ENCODE measurements around the gene EXOC3.
"Not testable (repeated sequence)": the region's sequence is repeated elsewhere in the genome, so short reads cannot be mapped to it uniquely, and the experiment has no call there.

The EXOC3 gene

DNA sequence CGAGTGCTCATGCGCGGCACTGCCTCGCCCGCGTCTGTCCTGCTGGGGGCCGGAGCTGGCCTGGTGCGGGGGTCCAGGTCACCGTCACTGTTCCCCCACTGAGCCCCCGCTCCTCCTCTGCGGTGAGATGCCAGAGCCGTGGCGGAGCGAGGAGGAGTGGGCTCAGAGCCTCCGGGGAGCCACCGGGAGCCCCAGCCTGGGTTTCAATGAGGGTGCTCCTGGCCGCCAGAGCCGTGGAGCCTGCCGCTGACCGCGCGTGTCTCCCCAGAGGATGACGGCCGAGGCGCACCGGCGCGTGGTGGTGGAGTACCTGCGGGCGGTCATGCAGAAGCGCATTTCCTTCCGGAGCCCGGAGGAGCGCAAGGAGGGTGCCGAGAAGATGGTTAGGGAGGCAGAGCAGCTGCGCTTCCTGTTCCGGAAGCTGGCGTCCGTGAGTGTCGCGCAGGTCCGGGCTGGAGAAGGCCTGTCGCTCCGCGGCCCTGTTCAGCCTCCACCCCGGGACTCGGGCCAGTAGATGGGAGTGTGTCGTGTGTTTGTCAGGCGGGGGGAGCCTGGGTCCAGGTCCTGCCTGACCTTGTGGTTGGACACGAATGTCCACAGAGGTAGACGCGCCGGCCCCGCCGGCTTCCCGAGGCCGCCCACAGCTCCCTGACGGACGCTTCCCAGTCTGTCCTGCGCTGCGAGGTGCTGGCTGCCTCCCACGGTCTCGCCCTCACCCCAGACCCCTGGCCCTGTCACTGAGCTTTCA lies 22.0 kb downstream of the EXOC3 start:
- ATAC-seq (replicated peaks) = no peak
- no peak overlapping the region for H3K4me3 Mint-ChIP-seq

DNA sequence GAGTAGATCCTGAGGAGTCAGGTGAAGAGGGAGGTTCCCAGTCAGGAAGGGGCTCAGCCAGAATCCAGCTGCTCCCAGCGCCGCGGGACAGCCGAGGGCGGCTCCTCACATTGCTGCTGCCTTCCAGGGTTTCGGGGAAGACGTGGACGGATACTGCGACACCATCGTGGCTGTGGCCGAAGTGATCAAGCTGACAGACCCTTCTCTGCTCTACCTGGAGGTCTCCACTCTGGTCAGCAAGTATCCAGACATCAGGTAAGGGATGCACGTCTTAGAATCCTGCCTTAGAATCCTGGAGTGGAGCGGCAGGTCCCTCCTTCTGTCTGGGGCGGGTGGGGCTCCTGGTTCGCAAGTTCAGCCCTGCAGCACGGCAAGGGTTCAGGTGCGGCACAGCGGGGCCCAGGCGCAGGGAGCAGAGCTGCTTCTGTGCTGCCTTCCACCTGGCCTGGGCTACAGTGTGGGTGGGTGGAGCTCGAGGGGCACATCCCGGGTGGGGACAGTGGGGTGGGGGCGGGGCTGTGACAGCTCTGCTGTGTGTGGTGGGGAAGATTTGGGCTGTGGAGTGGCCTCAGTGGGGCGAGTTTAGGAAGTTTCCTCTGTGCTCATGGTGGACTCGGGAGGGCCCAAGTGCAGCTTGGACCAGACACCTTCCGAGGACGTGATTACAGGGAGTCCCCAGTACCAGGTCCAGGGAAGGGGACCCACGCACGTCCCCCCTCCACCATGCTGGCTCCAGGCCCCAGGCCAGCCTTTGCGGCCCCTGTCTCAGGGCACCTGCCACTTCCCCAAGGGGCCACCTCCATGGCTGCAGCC lies 22.8 kb downstream of the EXOC3 start:
- DNase-seq (no peak), ATAC-seq (replicated peaks) (no peak)
- H3K27ac Mint-ChIP-seq = peak overlapping the region in 1 of 2 donors; percentile 28
- no peaks in the 10 kb centered on the region for H3K27me3 Mint-ChIP-seq
- H3K4me3 Mint-ChIP-seq = no peak overlapping the region
- H3K9me3 Mint-ChIP-seq = no peaks in the 10 kb centered on the region
- peaks cover 11 to 13% of the 10 kb centered on the region in 2 donors for H3K4me1 Mint-ChIP-seq (ENCODE audit: low read depth in 2 of 2)
- peaks cover 32% of the 10 kb centered on the region for H3K36me3 Mint-ChIP-seq (ENCODE audit: insufficient read depth)

More for the DNA sequence above, 22.0 kb downstream of the EXOC3 start:
- no peaks in the 10 kb centered on the region for H3K9me3 Mint-ChIP-seq
- peaks cover 8 to 11% of the 10 kb centered on the region in 2 donors for H3K4me1 Mint-ChIP-seq (ENCODE audit: low read depth in 2 of 2)
- H3K36me3 Mint-ChIP-seq (ENCODE audit: insufficient read depth) = peaks cover 32% of the 10 kb centered on the region
- H3K27ac Mint-ChIP-seq = peak overlapping the region in 1 of 2 donors; percentile 22
- DNase-seq = no peak
- no peaks in the 10 kb centered on the region for H3K27me3 Mint-ChIP-seq

DNA sequence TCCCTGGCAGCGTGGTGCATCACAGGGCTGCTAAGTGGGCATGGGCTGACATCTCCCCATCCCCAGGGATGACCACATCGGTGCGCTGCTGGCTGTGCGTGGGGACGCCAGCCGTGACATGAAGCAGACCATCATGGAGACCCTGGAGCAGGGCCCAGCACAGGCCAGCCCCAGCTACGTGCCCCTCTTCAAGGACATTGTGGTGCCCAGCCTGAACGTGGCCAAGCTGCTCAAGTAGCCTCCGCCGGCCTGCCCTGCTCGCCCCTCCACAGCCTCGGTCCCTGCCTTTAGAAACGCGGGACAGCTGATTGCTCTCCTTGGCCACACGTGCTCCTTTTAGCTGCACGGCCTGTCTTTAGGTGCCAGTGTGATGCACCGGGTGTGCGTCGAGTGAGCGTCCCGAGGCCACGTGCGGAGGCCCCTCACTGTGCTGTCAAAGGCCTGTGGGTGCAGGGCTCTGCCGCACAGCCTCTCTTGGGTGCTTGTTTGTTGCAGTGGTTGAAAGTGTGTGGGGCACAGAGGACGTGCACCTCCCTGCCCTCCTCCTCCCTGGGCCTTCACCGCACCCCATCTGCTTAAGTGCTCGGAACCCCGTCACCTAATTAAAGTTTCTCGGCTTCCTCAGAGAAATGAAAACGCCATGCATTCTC lies 23.8 kb downstream of the EXOC3 start:
- H3K4me3 Mint-ChIP-seq = no peak overlapping the region
- H3K27ac Mint-ChIP-seq = no peak overlapping the region
- no peaks in the 10 kb centered on the region for H3K9me3 Mint-ChIP-seq
- H3K27me3 Mint-ChIP-seq = no peaks in the 10 kb centered on the region
- peaks cover 31% of the 10 kb centered on the region for H3K36me3 Mint-ChIP-seq (ENCODE audit: insufficient read depth)
- DNase-seq = no peak
- H3K4me1 Mint-ChIP-seq (ENCODE audit: low read depth in 2 of 2) = peaks cover 14 to 19% of the 10 kb centered on the region in 2 donors
- ATAC-seq (replicated peaks) = no peak

DNA sequence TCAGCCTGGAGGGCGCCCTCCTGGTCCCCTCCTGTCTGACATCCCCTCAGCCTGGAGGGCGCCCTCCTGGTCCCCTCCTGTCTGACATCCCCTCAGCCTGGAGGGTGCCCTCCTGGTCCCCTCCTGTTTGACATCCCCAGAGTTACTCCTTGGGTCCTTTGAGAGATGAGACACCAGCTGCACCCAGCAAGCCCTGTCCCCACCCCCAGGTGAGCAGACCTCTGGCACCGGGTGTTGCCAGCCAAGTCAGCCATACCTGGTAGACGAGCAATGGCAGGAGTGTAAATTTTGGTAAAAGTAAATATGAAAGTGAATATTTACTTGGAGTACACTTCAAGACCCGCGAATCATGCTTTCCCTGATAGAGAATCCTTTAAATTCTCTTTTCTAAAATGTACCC lies 25.4 kb downstream of the EXOC3 start:
- peaks cover 0 to under 1% of the 10 kb centered on the region in 2 donors for H3K27me3 Mint-ChIP-seq
- ATAC-seq (replicated peaks) = no peak
- peak overlapping the region in 1 of 2 donors; percentile 66 for H3K27ac Mint-ChIP-seq
- no peak overlapping the region for H3K4me3 Mint-ChIP-seq
- H3K9me3 Mint-ChIP-seq = no peaks in the 10 kb centered on the region
- peaks cover 17 to 22% of the 10 kb centered on the region in 2 donors for H3K4me1 Mint-ChIP-seq (ENCODE audit: low read depth in 2 of 2)
- DNase-seq = no peak
- peaks cover 21% of the 10 kb centered on the region for H3K36me3 Mint-ChIP-seq (ENCODE audit: insufficient read depth)

DNA sequence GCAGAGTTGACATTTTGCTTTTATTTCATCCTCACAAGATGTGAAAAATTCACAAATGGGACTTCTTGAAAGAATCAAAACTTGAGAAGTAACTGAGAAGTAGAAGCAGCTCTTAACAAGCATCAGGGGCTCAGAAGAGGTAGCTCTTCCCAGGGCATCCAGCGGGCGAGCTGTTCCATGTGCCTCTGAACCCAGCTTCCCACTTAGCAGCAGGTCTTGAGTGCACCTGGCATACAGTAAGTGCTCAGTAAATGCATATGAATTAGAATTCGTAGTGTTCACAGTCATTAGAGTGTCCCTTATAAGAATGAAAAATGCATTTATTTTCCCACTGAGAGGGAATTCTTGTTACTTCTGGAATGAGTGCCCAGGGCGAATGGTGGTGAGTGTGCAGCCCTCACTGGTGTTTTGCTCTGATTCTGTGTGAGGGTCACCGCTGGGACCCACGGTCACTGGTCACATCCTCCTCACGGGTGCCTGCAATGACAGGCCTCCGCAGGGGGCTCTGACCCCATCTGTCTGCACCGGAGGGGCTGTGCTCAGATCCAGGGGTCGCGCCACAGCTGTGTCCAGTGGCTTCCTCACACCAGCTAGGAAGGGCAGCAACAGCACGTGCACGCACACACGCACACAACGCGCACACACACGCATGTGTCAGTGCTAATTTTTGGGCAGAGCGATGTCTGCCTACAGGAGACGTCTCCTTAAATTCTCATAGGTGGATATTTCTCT lies 26.9 kb downstream of the EXOC3 start:
- H3K36me3 Mint-ChIP-seq (ENCODE audit: insufficient read depth) = peaks cover 19% of the 10 kb centered on the region
- H3K27ac Mint-ChIP-seq = no peak overlapping the region
- H3K9me3 Mint-ChIP-seq = no peaks in the 10 kb centered on the region
- DNase-seq (no peak), ATAC-seq (replicated peaks) (no peak)
- H3K27me3 Mint-ChIP-seq = peaks cover 6 to 13% of the 10 kb centered on the region in 2 donors
- H3K4me1 Mint-ChIP-seq (ENCODE audit: low read depth in 2 of 2) = peaks cover 18 to 19% of the 10 kb centered on the region in 2 donors
- no peak overlapping the region for H3K4me3 Mint-ChIP-seq

DNA sequence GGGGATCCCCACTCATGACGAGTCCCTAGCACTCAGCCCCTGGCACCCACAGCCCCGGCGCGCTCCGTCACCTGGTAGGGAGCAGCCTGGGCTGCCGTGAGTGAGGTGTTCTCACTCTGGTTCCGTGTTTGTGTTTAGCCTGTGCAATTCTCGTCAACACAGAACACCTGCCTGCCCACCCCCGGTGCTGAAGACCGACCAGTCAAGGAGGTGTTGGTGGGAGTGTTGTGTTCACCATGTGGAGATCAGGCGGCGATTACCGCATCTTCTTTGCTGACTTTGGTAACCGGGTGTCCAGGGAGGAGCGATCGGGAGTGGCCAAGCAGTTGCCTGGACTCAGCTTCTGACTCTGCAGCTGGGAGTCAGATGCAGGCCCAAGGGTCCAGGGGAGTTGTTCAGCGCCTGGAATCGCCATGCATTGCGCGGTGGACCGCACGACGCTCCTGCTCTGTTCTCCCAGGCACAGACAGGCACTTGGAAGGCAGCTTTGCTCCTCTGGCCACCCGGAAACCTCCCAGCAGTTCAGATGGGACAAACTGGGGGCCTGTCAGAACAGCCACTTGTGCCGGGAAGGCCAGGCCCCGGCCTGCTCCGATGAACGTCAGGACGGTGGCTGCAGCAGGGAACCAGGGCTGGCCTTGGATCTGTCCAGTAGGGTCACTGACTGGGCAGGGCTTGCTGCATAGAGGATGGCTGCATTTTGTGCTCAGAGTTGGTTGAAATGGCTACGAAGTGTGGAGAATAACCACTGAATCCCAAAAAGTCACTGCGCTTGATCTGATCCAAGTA lies 28.2 kb downstream of the EXOC3 start:
- no peaks in the 10 kb centered on the region for H3K9me3 Mint-ChIP-seq
- DNase-seq (no peak), ATAC-seq (replicated peaks) (no peak)
- H3K36me3 Mint-ChIP-seq (ENCODE audit: insufficient read depth) = peaks cover 18% of the 10 kb centered on the region
- H3K4me3 Mint-ChIP-seq = peak overlapping the region; percentile 78 to 84
- H3K27ac Mint-ChIP-seq = peak overlapping the region in 1 of 2 donors; percentile 82
- peaks cover 19 to 22% of the 10 kb centered on the region in 2 donors for H3K4me1 Mint-ChIP-seq (ENCODE audit: low read depth in 2 of 2)
- H3K27me3 Mint-ChIP-seq = peaks cover 6 to 25% of the 10 kb centered on the region in 2 donors

DNA sequence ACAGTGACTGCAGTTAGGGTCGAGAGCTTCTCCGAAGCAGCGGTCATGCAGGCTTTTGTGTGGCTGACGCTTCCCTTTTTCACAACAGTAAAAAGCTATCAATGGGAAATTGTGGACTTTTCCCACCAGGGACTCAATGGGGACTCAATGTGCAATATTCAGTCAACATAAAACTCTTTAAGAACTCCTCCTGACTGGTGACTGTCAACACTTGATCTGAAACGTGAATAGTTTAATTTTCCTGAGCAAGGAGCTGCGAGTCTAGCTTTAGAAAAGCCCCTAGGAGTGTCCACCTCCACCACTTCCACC lies 28.7 kb downstream of the EXOC3 start:
- Mint-ChIP-seq H3K27me3 (peaks cover 6 to 31% of the 10 kb centered on the region in 2 donors), H3K27ac (peak overlapping the region; percentile 62 to 82), H3K4me1 (ENCODE audit: low read depth in 2 of 2) (peaks cover 19 to 22% of the 10 kb centered on the region in 2 donors), H3K9me3 (no peaks in the 10 kb centered on the region), H3K36me3 (ENCODE audit: insufficient read depth) (peaks cover 16% of the 10 kb centered on the region), H3K4me3 (peak overlapping the region; percentile 78 to 84)
- DNase-seq = no peak
- no peak for ATAC-seq (replicated peaks)

DNA sequence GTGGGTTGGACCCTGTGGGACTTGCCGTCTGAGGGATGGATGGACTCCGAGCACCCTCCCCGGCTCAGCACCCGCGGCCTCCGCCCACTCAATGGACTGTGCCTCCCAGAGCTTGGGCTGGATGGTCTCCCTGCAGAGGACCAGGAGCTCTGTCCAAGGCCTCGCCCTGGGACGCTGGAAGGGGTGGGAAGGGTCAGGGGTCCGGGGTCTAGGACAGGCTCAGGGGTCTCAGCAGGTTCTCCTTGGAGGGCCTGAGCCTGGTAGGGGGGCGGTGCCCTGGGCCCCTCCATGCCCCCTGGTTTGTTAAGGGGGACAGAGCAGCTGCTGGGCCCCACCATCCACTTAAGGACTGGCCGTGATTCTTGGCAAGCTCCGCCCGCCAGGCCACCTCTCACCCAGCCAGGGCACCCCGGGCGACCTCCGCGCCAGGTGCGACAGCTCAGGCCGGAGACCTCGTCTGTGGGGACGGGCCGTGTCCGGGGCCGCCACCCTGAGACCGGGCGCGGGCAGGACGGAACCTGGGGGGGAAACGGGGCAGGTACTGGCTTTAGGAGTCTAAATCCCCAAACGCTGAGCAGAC lies 29.2 kb downstream of the EXOC3 start:
- peak overlapping the region; percentile 62 to 82 for H3K27ac Mint-ChIP-seq
- H3K27me3 Mint-ChIP-seq = peaks cover 7 to 35% of the 10 kb centered on the region in 2 donors
- DNase-seq = peak in 1 of 3 experiments; percentile 11
- H3K4me3 Mint-ChIP-seq = peak overlapping the region; percentile 78 to 84
- H3K9me3 Mint-ChIP-seq = no peaks in the 10 kb centered on the region
- peak; percentile 3 for ATAC-seq (replicated peaks)
- H3K36me3 Mint-ChIP-seq (ENCODE audit: insufficient read depth) = peaks cover 16% of the 10 kb centered on the region
- H3K4me1 Mint-ChIP-seq (ENCODE audit: low read depth in 2 of 2) = peaks cover 19 to 22% of the 10 kb centered on the region in 2 donors

DNA sequence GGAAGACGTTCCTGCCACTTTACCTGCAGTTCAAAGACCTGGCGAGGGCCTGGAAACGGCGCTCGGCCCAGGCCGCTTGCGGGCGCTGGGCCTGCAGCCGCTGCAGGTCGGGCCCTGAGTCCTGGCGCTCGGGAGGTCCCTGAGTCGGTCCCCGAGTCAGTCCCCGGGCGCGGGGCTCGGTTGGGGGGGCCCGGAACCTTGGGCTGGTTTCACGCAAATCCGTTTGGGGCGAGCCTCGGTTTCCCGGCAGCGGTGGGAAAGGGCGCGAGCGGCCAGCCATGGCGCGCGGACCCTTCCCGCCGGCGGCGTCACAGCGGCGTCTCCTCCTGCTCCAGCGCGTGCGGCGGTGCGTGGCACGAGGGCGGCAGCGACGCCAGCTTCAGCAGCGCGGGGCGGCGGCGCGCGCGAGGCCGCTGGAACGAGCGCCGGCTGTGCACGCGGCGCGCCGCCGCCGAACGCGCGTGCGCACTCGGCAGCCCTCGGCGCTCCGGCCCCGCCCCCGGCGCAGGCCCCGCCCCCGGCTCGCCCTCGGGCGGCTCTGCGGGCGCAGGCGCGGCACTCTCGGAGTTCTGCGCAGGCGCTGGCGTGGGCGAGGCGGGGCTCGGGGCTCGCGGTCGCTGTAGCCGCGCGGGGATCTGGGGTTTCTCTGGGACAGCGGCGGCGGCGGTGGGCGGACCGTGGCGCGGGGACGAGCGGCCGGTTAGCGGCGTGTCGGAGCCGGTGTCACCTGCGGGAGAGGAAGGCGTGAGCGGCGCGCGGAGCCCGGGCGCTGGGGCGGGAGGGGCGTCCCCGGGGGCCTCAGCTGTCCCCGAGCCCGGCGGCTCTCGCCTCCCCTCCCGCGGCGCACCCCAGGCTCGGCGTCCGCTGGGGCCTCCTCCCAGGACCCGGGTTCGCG lies 29.9 kb downstream of the EXOC3 start:
- peak; percentile 84 to 88 (median 85) for DNase-seq
- H3K4me3 Mint-ChIP-seq = peak overlapping the region; percentile 82 to 84
- H3K27ac Mint-ChIP-seq = peak overlapping the region; percentile 62 to 82
- peaks cover 16% of the 10 kb centered on the region for H3K36me3 Mint-ChIP-seq (ENCODE audit: insufficient read depth)
- ATAC-seq (replicated peaks) = peak; percentile 86
- peaks cover 15 to 43% of the 10 kb centered on the region in 2 donors for H3K27me3 Mint-ChIP-seq
- H3K9me3 Mint-ChIP-seq = no peaks in the 10 kb centered on the region
- peaks cover 19 to 22% of the 10 kb centered on the region in 2 donors for H3K4me1 Mint-ChIP-seq (ENCODE audit: low read depth in 2 of 2)

DNA sequence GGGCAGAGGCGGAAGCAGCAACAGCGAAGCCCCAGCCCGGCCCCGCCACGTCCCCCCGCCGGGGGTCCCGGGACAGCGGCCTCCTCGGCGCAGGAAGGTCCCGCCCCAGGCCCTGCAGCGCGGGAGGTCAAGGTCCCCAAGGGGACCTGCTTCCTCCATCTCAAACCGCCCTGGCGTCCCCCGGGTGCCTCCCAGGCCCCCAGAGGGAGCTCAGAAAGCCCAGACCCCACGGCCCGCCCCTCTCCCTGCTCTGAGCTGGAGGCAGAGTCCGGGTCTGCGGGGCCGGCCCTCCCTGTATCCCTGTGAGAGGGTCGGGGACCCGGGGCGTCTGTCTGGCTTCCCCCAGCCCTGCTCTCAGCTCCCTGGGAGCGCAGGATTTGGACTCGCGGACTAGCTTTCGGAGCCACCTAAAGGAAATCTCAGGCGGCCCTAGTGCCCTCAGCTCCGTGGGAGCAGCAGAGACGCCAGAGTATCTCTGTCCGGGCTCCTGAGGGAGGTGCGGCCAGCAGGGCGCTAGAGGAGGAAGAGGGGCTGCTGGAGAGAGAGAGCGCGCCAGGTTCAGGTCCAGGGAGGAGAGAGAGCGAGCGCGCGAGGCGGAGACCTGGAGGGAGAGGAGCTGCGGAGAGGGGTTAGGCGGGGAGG lies 30.7 kb downstream of the EXOC3 start:
- peak overlapping the region; percentile 82 to 84 for H3K4me3 Mint-ChIP-seq
- no peak overlapping the region for H3K27ac Mint-ChIP-seq
- H3K36me3 Mint-ChIP-seq (ENCODE audit: insufficient read depth) = peaks cover 12% of the 10 kb centered on the region
- H3K9me3 Mint-ChIP-seq = no peaks in the 10 kb centered on the region
- H3K27me3 Mint-ChIP-seq = peaks cover 15 to 49% of the 10 kb centered on the region in 2 donors
- DNase-seq = peak in 1 of 3 experiments; percentile 31
- peaks cover 19 to 22% of the 10 kb centered on the region in 2 donors for H3K4me1 Mint-ChIP-seq (ENCODE audit: low read depth in 2 of 2)
- peak; percentile 1 for ATAC-seq (replicated peaks)

DNA sequence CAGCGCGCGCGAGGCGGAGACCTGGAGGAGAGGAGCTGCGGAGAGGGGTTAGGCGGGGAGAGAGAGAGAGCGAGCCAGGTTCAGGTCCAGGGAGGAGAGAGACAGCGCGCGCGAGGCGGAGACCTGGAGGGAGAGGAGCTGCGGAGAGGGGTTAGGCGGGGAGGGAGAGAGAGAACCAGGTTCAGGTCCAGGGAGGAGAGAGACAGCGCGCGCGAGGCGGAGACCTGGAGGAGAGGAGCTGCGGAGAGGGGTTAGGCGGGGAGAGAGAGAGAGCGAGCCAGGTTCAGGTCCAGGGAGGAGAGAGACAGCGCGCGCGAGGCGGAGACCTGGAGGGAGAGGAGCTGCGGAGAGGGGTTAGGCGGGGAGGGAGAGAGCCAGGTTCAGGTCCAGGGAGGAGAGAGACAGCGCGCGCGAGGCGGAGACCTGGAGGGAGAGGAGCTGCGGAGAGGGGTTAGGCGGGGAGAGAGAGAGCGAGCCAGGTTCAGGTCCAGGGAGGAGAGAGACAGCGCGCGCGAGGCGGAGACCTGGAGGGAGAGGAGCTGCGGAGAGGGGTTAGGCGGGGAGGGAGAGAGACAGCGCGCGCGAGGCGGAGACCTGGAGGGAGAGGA lies 31.4 kb downstream of the EXOC3 start:
- H3K4me3 Mint-ChIP-seq = peak overlapping the region; percentile 82 to 84
- not testable (repeated sequence) for H3K27ac Mint-ChIP-seq; ATAC-seq (replicated peaks); DNase-seq; H3K9me3 Mint-ChIP-seq
- H3K36me3 Mint-ChIP-seq (ENCODE audit: insufficient read depth) = peaks cover 10% of the 10 kb centered on the region
- peaks cover 19 to 22% of the 10 kb centered on the region in 2 donors for H3K4me1 Mint-ChIP-seq (ENCODE audit: low read depth in 2 of 2)
- peaks cover 15 to 54% of the 10 kb centered on the region in 2 donors for H3K27me3 Mint-ChIP-seq
